Bronchial epithelial cell (primary cell): ENCODE measurements around the gene SPAG16. TPM values are rescaled to one million over a fixed set of nuclear protein-coding genes. Genes with fewer than 3 reads are reported as not detected.
A peak's percentile ranks its signal among the peaks of the same experiment; 100 is the strongest.

Source experiments
- DNase-seq: peaks from one replicate; pipeline ENCODE4 v3.0.0-alpha.2; 2010; ENCODE audit warnings: low read depth
- FAIRE-seq: peaks from 2 replicates; lab custom pipeline; 2011; peaks lifted over from hg19 to GRCh38; lab: Jason Lieb, UNC
- H3K27me3 ChIP-seq: 2 replicates; pipeline ENCODE4 v1.5.1; 2011; ENCODE audit warnings: low read length; ENCODE audit not compliant: control insufficient read depth, insufficient read depth
- H3K36me3 ChIP-seq: 2 replicates; pipeline ENCODE4 v1.5.1; 2011; ENCODE audit warnings: low read length; ENCODE audit not compliant: control insufficient read depth, insufficient read depth
- H3K4me3 ChIP-seq: 2 replicates; pipeline ENCODE4 v1.5.1; 2011; ENCODE audit warnings: mild to moderate bottlenecking, low read depth, low read length, control low read depth
- total RNA-seq: library from RNA; depleted of rRNA; stranded (reverse); fragments of >200 nt; gene quantifications from 2 replicates; pipeline ENCODE4 v1.2.1, GENCODE V29; 2014
- TF ChIP-seq, protein P1 (sequence below): IDR thresholded peaks from 2 replicates; pipeline ENCODE4 v1.5.1; 2011; ENCODE audit warnings: mild to moderate bottlenecking, moderate library complexity, low read length, control low read depth, inconsistent platforms; ENCODE audit not compliant: insufficient read depth, severe bottlenecking

The SPAG16 gene
- total RNA-seq, 1 donor from 2014 or later = 10.8 TPM

DNA sequence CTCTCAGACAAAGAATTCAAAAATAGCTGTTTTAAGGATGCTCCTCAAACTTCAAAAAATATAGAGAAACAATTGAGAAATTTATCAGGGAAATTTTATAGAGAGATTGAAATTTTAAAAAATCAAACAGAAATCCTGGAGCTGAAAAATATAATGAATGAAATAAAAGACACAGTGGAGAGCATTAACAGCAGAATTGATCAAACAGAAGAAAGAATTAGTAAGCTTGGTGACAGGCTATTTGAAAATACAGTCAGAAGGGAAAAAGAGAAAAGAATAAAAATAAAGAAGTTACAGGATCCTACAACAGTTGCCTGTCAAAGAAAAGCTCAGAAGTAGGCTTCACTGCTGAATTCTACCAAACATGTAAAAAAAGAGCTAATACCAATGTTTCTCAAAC, 832.8 kb downstream of the SPAG16 start:
- Histone ChIP-seq H3K36me3 (no peaks in the 10 kb centered on the region), H3K27me3 (no peaks in the 10 kb centered on the region), H3K4me3 (no peak overlapping the region)
- DNase-seq = no peak
- FAIRE-seq = no peak
- TF ChIP-seq, protein P1, sequence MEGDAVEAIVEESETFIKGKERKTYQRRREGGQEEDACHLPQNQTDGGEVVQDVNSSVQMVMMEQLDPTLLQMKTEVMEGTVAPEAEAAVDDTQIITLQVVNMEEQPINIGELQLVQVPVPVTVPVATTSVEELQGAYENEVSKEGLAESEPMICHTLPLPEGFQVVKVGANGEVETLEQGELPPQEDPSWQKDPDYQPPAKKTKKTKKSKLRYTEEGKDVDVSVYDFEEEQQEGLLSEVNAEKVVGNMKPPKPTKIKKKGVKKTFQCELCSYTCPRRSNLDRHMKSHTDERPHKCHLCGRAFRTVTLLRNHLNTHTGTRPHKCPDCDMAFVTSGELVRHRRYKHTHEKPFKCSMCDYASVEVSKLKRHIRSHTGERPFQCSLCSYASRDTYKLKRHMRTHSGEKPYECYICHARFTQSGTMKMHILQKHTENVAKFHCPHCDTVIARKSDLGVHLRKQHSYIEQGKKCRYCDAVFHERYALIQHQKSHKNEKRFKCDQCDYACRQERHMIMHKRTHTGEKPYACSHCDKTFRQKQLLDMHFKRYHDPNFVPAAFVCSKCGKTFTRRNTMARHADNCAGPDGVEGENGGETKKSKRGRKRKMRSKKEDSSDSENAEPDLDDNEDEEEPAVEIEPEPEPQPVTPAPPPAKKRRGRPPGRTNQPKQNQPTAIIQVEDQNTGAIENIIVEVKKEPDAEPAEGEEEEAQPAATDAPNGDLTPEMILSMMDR = no peak

DNA sequence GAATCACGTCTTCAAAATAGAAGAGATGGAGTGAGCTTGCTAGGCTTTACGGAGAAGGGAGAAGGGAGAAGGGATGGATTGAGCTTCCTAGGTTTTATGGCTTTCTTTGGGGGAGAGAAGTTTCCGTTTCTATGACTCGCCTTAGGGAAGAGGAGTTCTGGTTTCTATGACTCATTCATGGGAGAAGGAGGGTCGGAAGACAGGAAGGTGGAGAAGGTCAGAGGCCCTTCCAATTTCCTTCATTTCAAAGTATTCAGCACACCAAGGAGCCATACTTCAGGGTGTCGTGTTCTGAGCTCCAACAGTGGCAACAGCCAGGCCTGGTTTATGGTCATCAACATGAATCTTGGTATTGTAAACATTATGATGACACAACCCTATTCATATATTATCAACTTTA, 841.9 kb downstream of the SPAG16 start:
- Histone ChIP-seq H3K4me3 (no peak overlapping the region), H3K36me3 (no peaks in the 10 kb centered on the region), H3K27me3 (no peaks in the 10 kb centered on the region)
- FAIRE-seq = no peak
- DNase-seq = peak; percentile 59
- TF ChIP-seq, protein P1 = no peak

- Histone ChIP-seq H3K27me3 (no peaks in the 10 kb centered on the region), H3K4me3 (no peak overlapping the region), H3K36me3 (no peaks in the 10 kb centered on the region)
- TF ChIP-seq, protein P1 = no peak
- DNase-seq (no peak), FAIRE-seq (no peak)
Measured at GRCh38 chr2:214127170-214127569, 842.9 kb downstream of the SPAG16 start.

DNA sequence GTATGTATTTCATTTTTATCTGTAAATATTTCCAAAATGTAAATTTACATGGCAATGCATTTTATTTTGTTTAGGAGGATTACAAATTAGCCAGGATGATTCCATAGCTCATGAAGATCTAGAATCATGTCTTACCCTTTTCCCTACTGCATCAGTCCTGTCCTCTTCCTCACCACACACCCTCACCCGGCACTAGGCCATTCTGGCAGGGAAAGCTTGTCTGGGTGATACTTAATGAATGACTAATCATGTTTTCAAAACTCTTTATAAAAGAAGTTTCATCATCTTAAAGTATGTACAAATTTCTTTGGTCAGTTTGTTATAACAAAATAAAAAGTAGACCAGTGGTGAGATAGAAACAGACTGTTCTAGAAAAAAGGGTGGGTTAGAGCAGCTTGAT, 843.3 kb downstream of the SPAG16 start:
- no peaks in the 10 kb centered on the region for H3K27me3 ChIP-seq
- H3K4me3 ChIP-seq = no peak overlapping the region
- FAIRE-seq (no peak), DNase-seq (peak; percentile 87)
- no peaks in the 10 kb centered on the region for H3K36me3 ChIP-seq
- TF ChIP-seq, protein P1 = no peak

GRCh38 chr2:214128040-214128439, 843.8 kb downstream of the SPAG16 start:
- TF ChIP-seq, protein P1 = no peak

GRCh38 chr2:214130114-214130513, 845.9 kb downstream of the SPAG16 start:
- DNase-seq (no peak), FAIRE-seq (no peak)
- Histone ChIP-seq H3K27me3 (no peaks in the 10 kb centered on the region), H3K4me3 (no peak overlapping the region), H3K36me3 (no peaks in the 10 kb centered on the region)
- TF ChIP-seq, protein P1 = no peak

More at GRCh38 chr2:214128040-214128439, 843.8 kb downstream of the SPAG16 start:
- H3K36me3 ChIP-seq = no peaks in the 10 kb centered on the region
- H3K27me3 ChIP-seq = no peaks in the 10 kb centered on the region
- no peak overlapping the region for H3K4me3 ChIP-seq
- no peak for DNase-seq
- FAIRE-seq = no peak
